CMK (cell line): ENCODE results near the gene LRP1B.

ENCODE experiments used
- DNase-seq: peaks from one replicate; pipeline ENCODE4 v3.0.0-alpha.2; 2010; ENCODE audit warnings: low read depth

LRP1B gene

DNA sequence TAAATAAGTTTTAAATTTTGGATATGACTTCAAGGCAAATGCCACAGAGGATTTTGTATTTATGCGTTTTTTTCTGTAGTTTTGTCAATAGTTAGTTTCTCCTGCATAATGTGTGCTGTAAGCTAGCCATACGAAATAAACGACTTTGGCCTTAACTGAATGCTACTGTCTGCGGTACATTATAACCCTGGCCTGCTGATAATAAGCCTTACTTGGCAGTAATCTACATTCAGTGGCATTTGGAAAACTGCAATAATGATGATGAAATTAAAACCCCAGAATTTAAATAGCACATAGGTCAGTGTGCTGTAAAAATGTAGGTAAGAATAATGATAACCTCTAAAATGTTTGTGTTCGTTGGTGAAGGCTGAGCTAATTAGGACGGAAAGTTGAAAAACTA lies 88.8 kb downstream of the LRP1B start:
- no peak for DNase-seq

DNA sequence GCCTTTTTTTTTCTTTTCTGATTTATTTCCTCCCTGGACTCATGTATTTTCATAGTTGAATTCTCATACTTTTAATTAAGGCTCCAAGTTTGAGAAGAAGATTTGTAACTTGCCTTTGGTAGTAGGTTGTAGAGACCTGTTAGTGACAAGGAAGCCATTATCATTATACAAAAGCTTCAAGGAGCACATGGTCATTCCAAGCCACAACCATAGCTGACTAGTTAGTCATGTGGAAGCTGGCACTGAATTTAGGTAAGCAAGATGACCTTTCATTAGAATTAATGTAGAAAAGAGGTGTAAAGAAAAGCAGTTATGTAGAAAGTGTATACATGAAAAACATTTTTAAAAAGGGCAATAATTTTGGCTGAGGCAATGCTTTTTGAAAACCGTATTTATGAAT lies 89.7 kb downstream of the LRP1B start:
- no peak for DNase-seq

DNA sequence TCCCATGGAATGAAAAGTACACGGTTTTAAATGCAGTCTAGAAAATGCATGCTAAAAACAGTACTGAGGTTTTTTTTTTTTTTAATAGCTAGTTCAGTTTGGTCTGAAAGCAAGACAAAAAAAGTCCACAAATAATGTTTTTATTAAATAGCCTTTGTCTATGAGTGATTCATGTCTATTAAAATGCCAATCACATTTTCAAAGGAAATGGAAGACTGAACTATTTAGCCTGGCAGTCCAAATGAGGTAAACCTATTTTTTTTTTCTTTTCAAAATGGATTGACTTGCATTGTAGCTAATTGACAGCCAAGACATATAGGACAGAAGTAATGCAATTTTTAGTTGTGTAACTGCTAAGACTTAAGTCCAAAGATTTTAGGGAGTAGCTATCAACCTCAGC lies 90.3 kb downstream of the LRP1B start:
- no peak for DNase-seq

DNA sequence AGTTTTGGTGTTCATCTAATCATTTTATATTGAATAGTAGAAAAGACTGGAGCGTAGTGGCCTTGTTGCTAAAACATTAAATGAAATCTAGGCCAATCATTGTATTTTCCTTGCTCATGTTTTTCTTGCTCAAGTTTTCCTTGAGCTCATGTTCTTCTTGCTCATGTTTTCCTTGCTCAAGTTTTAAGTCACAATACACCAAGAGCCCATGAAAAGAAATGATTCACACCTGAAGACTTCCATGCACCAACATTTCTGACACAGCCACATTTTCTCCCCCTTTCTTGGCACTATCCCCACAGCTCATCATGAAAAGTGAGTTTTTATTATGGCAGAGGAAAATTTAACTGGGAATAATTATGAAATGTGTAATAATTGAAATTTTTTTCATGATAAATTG lies 92.0 kb downstream of the LRP1B start:
- DNase-seq, result no peak

- DNase-seq, result no peak
Observed at GRCh38 chr2:142037744-142038143, 93.1 kb downstream of the LRP1B start.

- no peak for DNase-seq
Observed at GRCh38 chr2:142037066-142037465, 93.8 kb downstream of the LRP1B start.

DNA sequence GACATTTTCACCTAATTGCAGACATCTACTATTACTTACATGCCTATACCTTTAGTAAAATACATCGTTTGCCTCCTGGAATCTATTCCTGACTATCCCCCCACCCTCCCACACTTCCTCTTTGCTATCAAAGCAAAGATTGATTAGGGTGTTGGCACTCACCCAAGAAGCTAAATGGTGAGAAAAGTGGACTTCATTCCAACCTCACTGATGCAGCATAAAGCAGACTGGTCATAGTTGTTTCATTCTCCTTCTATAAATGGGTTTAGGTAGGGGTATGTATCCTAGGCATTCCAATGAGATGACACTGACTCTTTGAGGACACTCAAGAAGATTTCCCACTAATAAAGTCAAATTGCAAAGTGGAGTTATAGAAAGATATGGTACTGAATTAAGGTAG lies 97.4 kb downstream of the LRP1B start:
- DNase-seq, result no peak

- DNase-seq, result no peak
Observed at GRCh38 chr2:142031656-142032055, 99.2 kb downstream of the LRP1B start.

DNA sequence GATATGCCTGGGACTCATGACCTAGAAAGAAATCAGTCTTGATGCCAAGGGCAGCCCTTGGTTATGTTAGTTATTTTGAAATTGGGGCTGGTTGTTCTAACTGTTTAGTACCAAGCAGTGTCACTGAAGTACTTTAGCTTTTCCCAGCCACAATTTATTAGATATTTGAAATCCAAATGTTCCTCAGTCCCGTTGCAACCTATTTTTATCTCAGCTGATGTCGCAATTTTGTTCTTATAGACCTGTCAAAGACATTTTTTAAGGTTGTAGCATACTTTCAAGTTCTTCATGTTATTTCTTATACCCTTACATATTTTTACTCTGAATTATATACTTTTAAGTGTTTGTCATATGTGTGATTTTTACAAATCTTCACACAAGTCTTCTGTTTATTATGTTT lies 100.1 kb downstream of the LRP1B start:
- DNase-seq, result no peak

- no peak for DNase-seq
Observed at GRCh38 chr2:142029974-142030373, 100.8 kb downstream of the LRP1B start.

DNA sequence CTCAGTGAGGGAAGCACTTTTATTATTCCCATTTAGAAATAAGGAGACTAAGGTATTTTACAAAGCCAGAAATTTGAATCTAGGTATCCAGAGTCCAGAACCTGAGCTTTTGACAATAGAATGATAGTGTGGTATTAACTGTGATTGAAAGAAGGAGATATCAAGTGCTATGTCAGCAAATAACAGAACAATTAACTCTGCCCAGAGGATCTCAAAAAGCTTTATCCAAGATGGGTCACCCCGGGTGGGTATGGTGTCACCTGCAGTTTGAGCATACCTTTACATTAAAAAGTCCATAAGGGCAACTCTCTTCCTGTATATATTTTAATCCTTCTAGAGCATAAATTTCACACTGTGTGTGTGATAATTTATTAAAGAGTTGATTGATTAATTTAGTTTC lies 105.4 kb downstream of the LRP1B start:
- no peak for DNase-seq

DNA sequence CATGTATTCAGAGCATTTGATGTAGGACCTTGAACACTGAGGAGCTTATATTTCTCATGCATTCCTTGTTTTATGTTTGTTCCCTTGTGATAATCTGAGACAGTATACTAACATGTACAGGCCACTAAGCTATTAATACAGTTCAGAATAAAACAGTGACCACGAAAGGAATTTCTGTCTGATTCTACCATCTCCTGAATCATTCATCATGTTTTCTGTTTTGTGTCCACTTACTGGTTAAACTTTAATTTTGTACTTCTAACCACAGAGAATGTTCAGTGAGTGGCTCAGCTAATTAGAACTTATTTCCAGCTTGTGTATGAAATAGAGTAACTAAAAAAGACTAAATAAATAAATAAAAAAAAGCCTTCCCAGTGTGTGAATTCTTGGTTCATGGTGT lies 110.4 kb downstream of the LRP1B start:
- no peak for DNase-seq

GRCh38 chr2:142014536-142014935 lies 116.3 kb downstream of the LRP1B start:
- no peak for DNase-seq

GRCh38 chr2:142012797-142013196 lies 118.0 kb downstream of the LRP1B start:
- DNase-seq, result no peak

- DNase-seq, result no peak
Observed at GRCh38 chr2:142010477-142011270, 120.1 kb downstream of the LRP1B start.

- no peak for DNase-seq
Observed at GRCh38 chr2:142008135-142008744, 122.6 kb downstream of the LRP1B start.

DNA sequence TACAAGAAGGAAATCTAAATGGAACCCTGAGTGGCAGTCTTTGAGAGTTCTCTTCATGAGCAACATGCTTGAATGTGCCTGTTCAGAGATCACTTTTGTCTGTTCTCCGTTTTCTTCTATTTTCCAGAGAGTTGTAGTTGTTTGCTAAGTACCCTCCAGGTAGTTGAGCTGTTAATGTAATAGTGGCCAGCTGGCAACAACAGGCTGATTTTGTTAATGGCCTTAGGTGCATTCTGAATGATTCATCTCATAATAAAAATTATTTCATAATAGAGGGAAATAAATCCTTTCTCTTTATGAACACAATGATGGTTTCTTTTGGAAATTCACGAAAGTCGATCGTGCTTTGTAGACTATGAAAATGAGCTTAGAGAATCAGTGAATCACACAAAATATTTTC lies 136.8 kb downstream of the LRP1B start:
- no peak for DNase-seq

DNA sequence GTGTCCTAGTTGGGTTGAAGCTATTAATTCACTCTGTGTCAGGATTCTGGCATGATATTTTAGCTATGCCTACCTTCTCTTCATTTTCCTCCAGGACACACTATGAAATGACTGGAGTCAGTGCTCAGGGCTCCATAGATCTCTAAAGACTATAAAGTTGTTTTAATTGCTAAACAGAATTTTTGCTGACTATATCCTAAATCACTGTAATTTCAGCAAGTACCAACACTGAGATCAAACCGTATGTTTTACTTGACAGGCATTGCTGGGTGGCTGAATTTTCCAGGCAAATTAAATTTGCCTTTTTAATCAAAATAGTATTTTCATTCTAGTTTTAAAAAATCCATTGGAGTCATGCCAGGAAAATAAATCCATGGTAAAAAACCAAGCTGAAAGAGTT lies 138.1 kb downstream of the LRP1B start:
- DNase-seq, result no peak

GRCh38 chr2:141968433-141968832 lies 162.4 kb downstream of the LRP1B start:
- no peak for DNase-seq

DNA sequence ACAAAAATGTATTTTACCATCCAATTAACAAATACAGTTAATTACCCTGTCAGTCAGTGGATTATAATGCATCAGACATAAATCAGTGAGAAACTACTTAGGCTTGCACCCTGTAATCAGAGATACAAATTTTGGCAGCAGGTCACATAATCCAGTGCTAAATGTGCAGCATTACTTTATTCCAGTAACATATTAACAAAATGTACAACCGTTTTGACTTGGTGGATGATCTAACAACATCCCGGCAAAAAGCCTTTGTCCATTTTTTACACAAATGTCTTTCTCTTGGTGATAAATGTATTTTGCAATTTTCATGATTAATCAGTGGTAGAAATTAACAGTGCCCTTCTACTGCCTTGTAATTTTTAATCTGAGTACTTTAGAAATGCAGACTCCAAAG lies 162.8 kb downstream of the LRP1B start:
- DNase-seq, result no peak

GRCh38 chr2:141967503-141967902 lies 163.3 kb downstream of the LRP1B start:
- DNase-seq, result no peak

- no peak for DNase-seq
Observed at GRCh38 chr2:141959941-141960340, 170.9 kb downstream of the LRP1B start.

GRCh38 chr2:141959016-141959415 lies 171.8 kb downstream of the LRP1B start:
- DNase-seq, result no peak
